Transverse colon (tissue), 4 donors: Measurements from ENCODE around the gene AHDC1. TPM values are rescaled to one million over a fixed set of nuclear protein-coding genes. Genes with fewer than 3 reads are reported as not detected.

Source experiments
- DNase-seq: peaks from one replicate; pipeline ENCODE4 v3.0.0-alpha.2; 2019
- H3K27ac ChIP-seq, 4 donors: fragments of 200-600 bp; sonication (generic); 2 replicates each; pipeline ENCODE4 v1.5.1; 2016 to 2018; ENCODE audit warnings: inconsistent platforms in 4 of 4
- H3K27me3 ChIP-seq: fragments of 200-600 bp; sonication (generic); 2 replicates; pipeline ENCODE4 v1.5.1; 2017; ENCODE audit warnings: inconsistent platforms
- H3K36me3 ChIP-seq, 4 donors: fragments of 200-600 bp; sonication (generic); 2 replicates each; pipeline ENCODE4 v1.5.1; 2017 to 2019; ENCODE audit warnings: inconsistent platforms in 4 of 4
- H3K4me1 ChIP-seq, 4 donors: fragments of 200-600 bp; sonication (generic); 2 replicates each; pipeline ENCODE4 v1.5.1; 2017 to 2020; ENCODE audit warnings: inconsistent platforms in 4 of 4
- H3K4me3 ChIP-seq, 4 donors: fragments of 200-600 bp; sonication (generic); 1 replicate in 1 of 4; 2 replicates in 3 of 4; pipeline versions ENCODE4 v1.5.1 to v1.6.1; 2017 to 2019; ENCODE audit warnings: inconsistent platforms in 4 of 4
- H3K9me3 ChIP-seq, 2 donors: fragments of 200-600 bp; sonication (generic); 2 replicates each; pipeline ENCODE4 v1.5.1; 2017 to 2019; ENCODE audit warnings: inconsistent platforms in 2 of 2
- CTCF ChIP-seq, 5 experiments: fragments of 200-600 bp in 3 of 5; fragments of 450-650 bp in 2 of 5; sonication (generic) in 3 of 5; IDR thresholded peaks; 1 replicate in 2 of 5; 2 replicates in 3 of 5; pipeline ENCODE4 v1.5.1; 2016 to 2017; ENCODE audit warnings: antibody characterized with exemption in 5 of 5, inconsistent platforms in 3 of 5, mild to moderate bottlenecking in 2 of 5, moderate library complexity in 1 of 5
- EP300 ChIP-seq: sonication (generic); formaldehyde crosslinking; IDR thresholded peaks from one replicate; pipeline ENCODE4 v1.6.1; 2017; ENCODE audit warnings: antibody characterized with exemption, low read depth
- POLR2A ChIP-seq: fragments of 450-650 bp; IDR thresholded peaks from one replicate; pipeline ENCODE4 v1.6.1; 2016; ENCODE audit warnings: antibody characterized with exemption, mild to moderate bottlenecking, moderate library complexity
- POLR2AphosphoS5 ChIP-seq, 3 donors: sonication (generic); formaldehyde crosslinking; IDR thresholded peaks; one replicate each; pipeline ENCODE4 v1.6.1; 2016; ENCODE audit warnings: antibody characterized with exemption in 3 of 3
- WGBS, 2 donors: methylation state at CpG; one replicate each; pipeline ENCODE4 v1.1.5; 2018; ENCODE audit warnings: low coverage in 1 of 2; 5-methylcytosine and 5-hydroxymethylcytosine counted together
- in situ Hi-C, 4 donors: fragments of 200-750 bp; cut with MboI; loops; one replicate each; pipeline versions ENCODE4 v1.15.0 to v1.15.1; 2017; ENCODE audit warnings: low sequenced_read_pairs in 3 of 4, low pct_ligation_motif_present in 1 of 4, low pct_unique_long_range_greater_than_20kb in 1 of 4
- intact Hi-C: fragments of 100-400 bp; cut with DNase I; formaldehyde crosslinking; loops from one replicate; pipeline ENCODE4 v1.15.1; 2023; ENCODE audit warnings: low total_unique reads
- total RNA-seq, 4 donors: library from RNA; depleted of rRNA; stranded (reverse); fragments of >200 nt; gene quantifications; one replicate each; pipeline ENCODE4 v1.1.0, GENCODE V29; 2016

The AHDC1 gene
- total RNA-seq, 4 donors from 2014 or later = 11.7 to 34.4 (median 21.3) TPM

DNA sequence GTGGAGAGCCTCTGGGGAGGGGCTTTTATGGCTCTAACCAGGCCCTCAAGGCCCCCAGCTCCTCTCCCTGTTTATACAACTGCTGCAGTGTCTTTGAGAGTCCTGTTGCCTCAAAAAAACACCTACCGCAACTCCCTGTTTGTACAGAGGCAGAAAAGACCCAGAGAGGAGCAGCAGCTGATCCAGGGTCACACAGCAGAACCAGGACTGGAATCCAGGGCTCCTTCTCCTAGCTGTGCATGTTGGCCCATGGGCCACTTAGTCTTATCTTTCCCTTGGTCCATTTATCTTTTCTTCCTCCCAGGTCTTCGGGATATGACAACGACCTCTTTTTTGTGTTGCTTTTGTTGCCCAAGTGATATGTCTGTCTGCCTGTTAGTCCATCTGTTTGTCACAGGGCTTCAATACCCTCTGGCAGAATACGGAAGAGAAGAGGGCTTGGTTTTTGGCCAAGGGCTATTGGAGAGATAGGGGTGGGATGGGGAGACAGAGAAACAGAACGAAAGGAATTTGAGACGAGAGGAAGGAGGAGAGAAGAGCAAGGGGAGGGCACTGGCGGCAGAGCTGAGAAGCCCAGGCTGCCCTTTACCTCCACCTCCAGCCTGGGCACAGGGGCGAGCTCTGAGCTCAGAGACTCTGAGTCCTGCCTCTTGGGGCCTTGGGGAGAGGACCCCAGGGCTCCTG is 80.5 kb downstream of the AHDC1 start:
- intact Hi-C loops (no loop called here), in situ Hi-C loops (no loop called here)
- Histone ChIP-seq H3K4me1 (peaks cover 65 to 98% (median 84%) of the 10 kb centered on the region in 4 donors), H3K9me3 (no peaks in the 10 kb centered on the region), H3K27ac (peak overlapping the region; percentile 52 to 91 (median 69)), H3K36me3 (no peaks in the 10 kb centered on the region), H3K4me3 (peak overlapping the region in 1 of 4 donors; percentile 4), H3K27me3 (no peaks in the 10 kb centered on the region)
- WGBS, 2 donors = 45 to 63% methylated on average over 8 of the region's 8 CpGs
- peak in 2 of 5 experiments; percentile 3 to 5 for TF ChIP-seq CTCF (IDR thresholded peaks at IDR 0.05)
- no peak for TF ChIP-seq EP300
- DNase-seq = no peak

GRCh38 chr1:27522432-27523336 is 81.3 kb downstream of the AHDC1 start:
- Histone ChIP-seq H3K36me3 (no peaks in the 10 kb centered on the region), H3K27ac (peak overlapping the region; percentile 52 to 91 (median 69)), H3K27me3 (no peaks in the 10 kb centered on the region), H3K4me3 (peak overlapping the region in 2 of 4 donors; percentile 4 to 6), H3K9me3 (no peaks in the 10 kb centered on the region), H3K4me1 (peaks cover 63 to 98% (median 82%) of the 10 kb centered on the region in 4 donors)
- intact Hi-C loops (no loop called here), in situ Hi-C loops (no loop called here)
- WGBS, 2 donors = 67% methylated on average over 31 of the region's 31 CpGs; no CpG with 5 or more reads in 1 of the 2 donors
- TF ChIP-seq POLR2AphosphoS5 (IDR thresholded peaks at IDR 0.05) (no peak), EP300 (no peak), CTCF (IDR thresholded peaks at IDR 0.05) (peak in 3 of 5 experiments; percentile 8 to 19 (median 10)), POLR2A (no peak)
- DNase-seq = no peak

GRCh38 chr1:27521861-27522431 is 82.0 kb downstream of the AHDC1 start:
- peaks cover 60 to 98% (median 79%) of the 10 kb centered on the region in 4 donors for H3K4me1 ChIP-seq
- DNase-seq = no peak
- in situ Hi-C loops (no loop called here), intact Hi-C loops (no loop called here)
- no peaks in the 10 kb centered on the region for H3K9me3 ChIP-seq
- peak overlapping the region; percentile 41 to 91 (median 69) for H3K27ac ChIP-seq
- H3K36me3 ChIP-seq = no peaks in the 10 kb centered on the region
- no peak for TF ChIP-seq POLR2AphosphoS5 (IDR thresholded peaks at IDR 0.05)
- TF ChIP-seq POLR2A = no peak
- no peak for TF ChIP-seq CTCF (IDR thresholded peaks at IDR 0.05)
- no peak for TF ChIP-seq EP300
- H3K4me3 ChIP-seq = no peak overlapping the region
- WGBS, 2 donors = 37 to 60% methylated on average over 3 to 9 of the region's 9 CpGs
- no peaks in the 10 kb centered on the region for H3K27me3 ChIP-seq

GRCh38 chr1:27521336-27521831 is 82.6 kb downstream of the AHDC1 start:
- peaks cover 57 to 94% (median 78%) of the 10 kb centered on the region in 4 donors for H3K4me1 ChIP-seq
- H3K9me3 ChIP-seq = no peaks in the 10 kb centered on the region
- 42% methylated on average over 20 of the region's 20 CpGs; no CpG with 5 or more reads in 1 of the 2 donors for whole genome bisulfite sequencing, 2 donors
- in situ Hi-C loops = no loop called here
- H3K27ac ChIP-seq = peak overlapping the region; percentile 41 to 91 (median 69)
- no peak overlapping the region for H3K4me3 ChIP-seq
- TF ChIP-seq POLR2A (no peak), EP300 (no peak), CTCF (IDR thresholded peaks at IDR 0.05) (no peak), POLR2AphosphoS5 (IDR thresholded peaks at IDR 0.05) (no peak)
- no peaks in the 10 kb centered on the region for H3K27me3 ChIP-seq
- no peaks in the 10 kb centered on the region for H3K36me3 ChIP-seq
- DNase-seq = no peak
- intact Hi-C loops = no loop called here
